Retinal pigment epithelial cell (primary cell): ENCODE measurements around the gene TACC3.

Source experiments
- DNase-seq: peaks from one replicate; pipeline ENCODE4 v3.0.0-alpha.2; 2010; ENCODE audit warnings: low read depth
- H3K4me3 ChIP-seq: 2 replicates; pipeline ENCODE4 v1.5.1; 2011; ENCODE audit warnings: mild to moderate bottlenecking, low read length, control low read depth, moderate library complexity
- TF ChIP-seq, protein P1 (sequence below): conservative IDR thresholded peaks from 2 replicates; pipeline ENCODE4 v1.5.1; 2011; ENCODE audit warnings: low read depth, low read length, control low read depth, inconsistent platforms

Gene TACC3

DNA sequence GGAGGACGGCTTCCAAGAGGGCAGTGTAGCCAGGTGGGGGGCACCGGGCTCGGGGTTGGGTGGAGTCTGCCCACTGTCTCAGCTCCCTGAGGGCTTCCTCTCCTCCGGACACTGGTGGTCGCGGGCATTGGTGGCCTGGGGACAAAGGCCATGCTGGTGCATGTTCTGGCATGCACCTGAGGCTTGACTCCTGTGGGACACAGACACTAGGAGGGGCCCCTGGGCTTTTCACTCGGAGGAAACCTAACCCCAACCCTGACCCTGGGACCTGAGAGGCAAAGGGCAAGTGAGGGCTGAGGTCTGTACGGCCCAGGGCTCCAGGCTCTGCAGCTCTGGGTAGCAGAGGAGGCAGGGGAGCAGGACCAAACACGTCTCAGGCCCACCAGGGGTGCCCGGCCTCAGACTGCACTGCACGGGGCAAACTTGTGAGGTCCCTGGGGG is 49.5 kb downstream of the TACC3 start:
- DNase-seq = no peak
- TF ChIP-seq, protein P1, sequence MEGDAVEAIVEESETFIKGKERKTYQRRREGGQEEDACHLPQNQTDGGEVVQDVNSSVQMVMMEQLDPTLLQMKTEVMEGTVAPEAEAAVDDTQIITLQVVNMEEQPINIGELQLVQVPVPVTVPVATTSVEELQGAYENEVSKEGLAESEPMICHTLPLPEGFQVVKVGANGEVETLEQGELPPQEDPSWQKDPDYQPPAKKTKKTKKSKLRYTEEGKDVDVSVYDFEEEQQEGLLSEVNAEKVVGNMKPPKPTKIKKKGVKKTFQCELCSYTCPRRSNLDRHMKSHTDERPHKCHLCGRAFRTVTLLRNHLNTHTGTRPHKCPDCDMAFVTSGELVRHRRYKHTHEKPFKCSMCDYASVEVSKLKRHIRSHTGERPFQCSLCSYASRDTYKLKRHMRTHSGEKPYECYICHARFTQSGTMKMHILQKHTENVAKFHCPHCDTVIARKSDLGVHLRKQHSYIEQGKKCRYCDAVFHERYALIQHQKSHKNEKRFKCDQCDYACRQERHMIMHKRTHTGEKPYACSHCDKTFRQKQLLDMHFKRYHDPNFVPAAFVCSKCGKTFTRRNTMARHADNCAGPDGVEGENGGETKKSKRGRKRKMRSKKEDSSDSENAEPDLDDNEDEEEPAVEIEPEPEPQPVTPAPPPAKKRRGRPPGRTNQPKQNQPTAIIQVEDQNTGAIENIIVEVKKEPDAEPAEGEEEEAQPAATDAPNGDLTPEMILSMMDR = no peak
- H3K4me3 ChIP-seq = no peak overlapping the region

DNA sequence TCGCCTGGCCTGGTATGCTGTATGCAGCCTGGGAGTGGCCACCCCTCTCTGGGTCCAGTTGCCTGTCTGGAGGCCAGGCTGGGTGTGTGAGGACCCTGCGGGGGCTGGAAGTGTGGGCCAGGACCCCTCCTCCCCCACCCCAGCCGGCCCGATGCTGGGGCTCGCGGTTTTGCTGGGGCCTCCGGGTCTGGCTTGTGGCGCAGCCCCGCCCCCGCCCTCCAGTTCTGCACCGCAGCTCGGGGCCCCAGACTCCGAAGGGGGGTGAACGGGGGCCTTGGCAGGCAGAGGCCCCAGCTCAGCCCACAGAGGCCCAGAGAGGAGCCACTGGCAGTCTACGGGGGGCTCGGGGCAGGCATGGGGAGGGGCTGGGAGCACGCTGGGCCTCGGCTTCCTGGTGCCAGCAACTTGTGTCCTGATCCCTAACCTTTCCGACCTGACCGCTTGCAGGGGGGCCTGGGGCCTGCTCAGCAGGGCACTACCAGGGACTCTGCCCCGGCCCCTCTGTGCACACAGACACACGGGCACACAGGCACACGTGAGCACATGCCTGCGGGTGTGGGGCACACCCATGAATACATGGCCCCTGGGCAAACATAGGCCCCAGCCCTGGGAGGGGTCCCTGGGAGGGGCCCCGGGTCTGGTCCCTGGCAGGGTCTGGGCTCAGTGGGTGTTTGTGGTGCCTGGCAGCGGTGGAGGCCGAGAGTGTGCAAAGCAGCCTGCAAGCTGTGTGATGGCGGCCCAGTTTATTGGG is 50.4 kb downstream of the TACC3 start:
- no peak overlapping the region for H3K4me3 ChIP-seq
- TF ChIP-seq, protein P1 = no peak
- no peak for DNase-seq

DNA sequence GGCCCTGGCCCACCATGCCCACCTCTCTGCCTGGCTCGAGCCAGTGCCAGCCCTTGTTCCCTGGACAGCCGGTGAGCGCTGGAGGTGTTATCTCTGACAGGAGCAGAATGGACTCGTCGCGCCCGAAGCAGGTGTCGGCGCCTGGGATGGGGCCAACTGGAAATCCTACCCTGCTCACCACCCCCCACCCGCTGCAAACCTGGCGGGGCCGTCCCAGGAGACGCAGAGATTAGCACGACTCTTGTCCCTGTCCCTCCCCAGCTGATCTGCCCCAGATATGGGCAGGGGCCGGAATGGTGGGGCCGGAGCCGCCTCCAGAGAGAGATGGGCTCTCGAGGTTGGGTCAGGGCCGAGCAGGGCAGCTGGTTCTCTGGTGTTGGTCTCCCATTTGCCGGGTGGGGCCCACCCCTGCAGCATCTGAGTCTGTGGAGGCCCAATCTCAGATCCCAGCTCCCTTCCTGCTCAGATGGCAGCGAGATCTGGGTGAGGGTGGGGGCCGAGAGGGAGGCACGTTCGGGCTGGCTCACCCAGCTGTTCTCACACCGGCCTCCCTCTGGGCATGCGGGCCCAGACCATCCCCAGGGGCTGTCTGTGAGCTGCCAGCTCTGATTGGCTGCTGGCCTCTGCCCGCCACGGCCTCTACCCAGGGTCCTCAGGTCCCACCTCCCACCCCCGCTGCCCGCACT is 51.7 kb downstream of the TACC3 start:
- no peak for DNase-seq
- no peak overlapping the region for H3K4me3 ChIP-seq
- TF ChIP-seq, protein P1 = no peak

DNA sequence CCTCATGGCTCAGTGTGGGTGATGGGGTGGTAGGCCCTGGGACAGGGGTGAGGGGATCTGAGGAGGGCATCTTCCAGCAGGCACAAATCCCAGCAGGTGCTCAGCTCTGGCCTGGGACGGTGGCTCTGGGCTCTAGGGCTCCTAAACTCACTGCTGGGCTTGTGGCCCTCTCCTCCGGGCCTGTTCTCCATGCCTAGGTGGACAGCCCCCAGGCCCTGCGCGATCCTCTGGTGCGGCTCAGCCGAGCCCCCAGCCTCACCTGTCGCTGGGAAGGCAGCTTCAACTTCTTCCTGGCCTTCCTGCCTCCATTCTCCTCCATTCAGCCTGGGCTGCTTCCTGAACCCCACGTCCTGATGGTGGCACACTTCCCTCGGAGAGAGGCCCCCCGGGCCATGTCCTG is 52.4 kb downstream of the TACC3 start:
- H3K4me3 ChIP-seq = no peak overlapping the region
- TF ChIP-seq, protein P1 = no peak
- no peak for DNase-seq

DNA sequence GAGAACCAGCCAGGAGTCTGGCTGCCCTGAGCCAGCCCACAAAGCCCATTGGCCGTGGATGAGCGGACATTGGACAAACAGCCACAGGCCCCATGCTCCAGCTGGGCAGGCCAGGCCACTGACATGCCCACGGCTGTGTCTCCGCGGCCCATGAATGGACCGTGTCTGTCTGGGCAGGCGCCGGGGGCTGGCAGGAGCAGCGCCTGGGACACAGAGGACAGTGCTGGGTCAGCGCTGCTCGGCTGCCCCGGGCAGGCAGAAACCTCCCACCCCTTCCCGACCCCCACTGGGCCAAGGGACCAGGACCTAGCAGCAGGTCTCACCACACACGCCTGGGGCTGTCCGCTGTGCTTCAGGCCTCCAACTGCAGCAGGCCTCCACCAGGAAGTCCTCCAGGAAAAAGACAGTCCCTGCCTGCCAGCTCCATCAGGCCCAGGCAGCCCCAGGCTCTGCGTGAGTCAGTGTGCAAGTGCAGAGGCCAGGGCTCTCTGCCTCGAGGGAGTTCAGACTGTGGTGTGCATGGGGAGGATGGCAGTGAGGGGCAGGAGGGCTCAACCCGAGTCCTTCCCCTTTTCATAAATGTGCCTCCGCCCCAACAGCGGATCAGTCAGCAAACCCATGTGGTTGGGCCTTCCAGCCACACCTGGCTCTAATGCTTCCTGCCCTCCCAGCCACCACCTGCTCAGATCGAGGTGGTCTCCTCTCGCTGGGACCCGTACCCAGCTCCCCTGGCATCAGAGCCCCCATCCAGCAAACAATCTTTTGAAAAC is 54.6 kb downstream of the TACC3 start:
- TF ChIP-seq, protein P1 = no peak
- no peak overlapping the region for H3K4me3 ChIP-seq
- no peak for DNase-seq

DNA sequence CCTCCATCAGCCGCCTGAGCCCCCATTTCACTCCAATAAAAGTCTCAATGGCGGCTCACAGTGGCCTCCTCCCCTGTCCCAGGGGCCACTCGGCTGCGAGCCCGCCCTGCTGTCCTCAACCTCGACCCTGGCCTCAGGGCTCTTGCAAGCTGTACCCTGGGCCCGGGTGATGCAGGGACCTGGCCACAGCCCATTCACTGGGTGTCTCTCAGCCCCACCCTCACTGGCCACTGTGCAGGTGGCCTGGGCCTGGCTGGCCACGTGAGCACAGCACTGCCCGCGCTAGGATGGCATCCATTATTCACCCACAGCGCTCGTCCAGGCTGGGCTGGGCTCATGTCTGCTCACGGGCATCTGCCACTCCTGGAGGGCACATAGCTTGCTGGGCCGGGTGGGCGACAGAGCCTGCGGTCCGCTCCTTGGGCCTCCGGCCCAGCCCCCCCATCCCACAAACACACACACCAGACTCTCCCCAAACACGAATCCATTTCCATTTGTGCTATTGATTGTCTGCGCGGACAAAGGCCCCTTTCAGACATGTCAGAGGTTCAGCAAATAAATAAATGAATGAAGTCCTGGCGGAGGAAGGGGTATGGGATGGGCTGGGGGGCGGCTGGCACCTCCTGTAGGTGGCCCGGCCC is 55.3 kb downstream of the TACC3 start:
- H3K4me3 ChIP-seq = no peak overlapping the region
- no peak for DNase-seq
- TF ChIP-seq, protein P1 = no peak
